ENCODE measurements around the gene ARSB.

- TF ChIP-seq CTCF (conservative IDR thresholded peaks at IDR 0.05; ENCODE audit: low read length) (no peak), EZH2phosphoT487 (IDR thresholded peaks at IDR 0.05; ENCODE audit: borderline replicate concordance) (no peak)
These were observed 23.4 kb downstream of the ARSB start for GRCh38 chr5:78961743-78962142.
